ENCODE data around the gene PPFIBP1. TPM values are rescaled to one million over a fixed set of nuclear protein-coding genes. Genes with fewer than 3 reads are reported as not detected.

PPFIBP1 gene
- total and polyA plus RNA-seq, 2 of the 13 experiments (the other 11 are each of a cell fraction or from before 2014, with no cell fraction given): 16.2 to 21.8 TPM

DNA sequence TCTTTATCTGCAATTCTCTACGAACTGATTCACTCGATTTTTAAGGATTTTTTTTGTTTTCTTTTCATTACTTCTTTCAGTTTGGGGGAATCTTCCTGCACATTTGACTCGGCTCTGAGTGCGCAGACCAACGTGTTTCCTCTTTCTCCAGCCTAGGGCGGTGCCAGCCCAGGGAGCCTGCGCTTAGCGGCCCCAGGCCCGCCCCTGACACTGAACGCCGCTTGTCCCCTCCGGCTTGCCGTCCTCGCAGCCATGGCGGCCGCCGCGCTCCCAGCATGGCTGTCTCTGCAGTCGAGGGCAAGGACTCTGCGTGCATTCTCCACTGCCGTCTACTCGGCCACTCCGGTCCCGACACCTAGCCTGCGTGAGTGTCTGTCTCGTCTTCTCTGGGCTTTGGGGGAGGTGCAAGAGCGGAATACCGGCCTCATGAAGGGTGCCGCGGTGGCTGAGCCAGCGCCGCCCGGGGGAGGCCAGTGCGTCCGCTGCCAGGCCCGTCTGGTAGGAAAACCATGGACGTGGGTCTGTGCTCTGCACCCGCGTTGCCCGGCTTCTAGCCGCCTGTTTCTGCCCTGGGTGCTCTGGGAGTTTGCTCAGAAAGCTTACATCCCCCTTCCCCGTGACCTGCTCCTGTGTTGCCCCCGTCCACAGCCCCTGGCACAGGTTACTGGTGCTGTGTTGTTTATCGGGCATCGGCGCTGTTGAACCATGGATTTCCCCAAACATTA, 186.7 kb downstream of the PPFIBP1 start, which contains the start of gene MRPS35 (continued):
- TF ChIP-seq, protein P1, sequence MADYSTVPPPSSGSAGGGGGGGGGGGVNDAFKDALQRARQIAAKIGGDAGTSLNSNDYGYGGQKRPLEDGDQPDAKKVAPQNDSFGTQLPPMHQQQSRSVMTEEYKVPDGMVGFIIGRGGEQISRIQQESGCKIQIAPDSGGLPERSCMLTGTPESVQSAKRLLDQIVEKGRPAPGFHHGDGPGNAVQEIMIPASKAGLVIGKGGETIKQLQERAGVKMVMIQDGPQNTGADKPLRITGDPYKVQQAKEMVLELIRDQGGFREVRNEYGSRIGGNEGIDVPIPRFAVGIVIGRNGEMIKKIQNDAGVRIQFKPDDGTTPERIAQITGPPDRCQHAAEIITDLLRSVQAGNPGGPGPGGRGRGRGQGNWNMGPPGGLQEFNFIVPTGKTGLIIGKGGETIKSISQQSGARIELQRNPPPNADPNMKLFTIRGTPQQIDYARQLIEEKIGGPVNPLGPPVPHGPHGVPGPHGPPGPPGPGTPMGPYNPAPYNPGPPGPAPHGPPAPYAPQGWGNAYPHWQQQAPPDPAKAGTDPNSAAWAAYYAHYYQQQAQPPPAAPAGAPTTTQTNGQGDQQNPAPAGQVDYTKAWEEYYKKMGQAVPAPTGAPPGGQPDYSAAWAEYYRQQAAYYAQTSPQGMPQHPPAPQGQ (CRISPR knock-in tag; IDR thresholded peaks at IDR 0.05; ENCODE audit: borderline replicate concordance): no peak
- TF ChIP-seq RAD21 (CRISPR knock-in tag; IDR thresholded peaks at IDR 0.05): peak; percentile 36; the same call in 1 of the 2 replicates
- TF ChIP-seq, protein P2, sequence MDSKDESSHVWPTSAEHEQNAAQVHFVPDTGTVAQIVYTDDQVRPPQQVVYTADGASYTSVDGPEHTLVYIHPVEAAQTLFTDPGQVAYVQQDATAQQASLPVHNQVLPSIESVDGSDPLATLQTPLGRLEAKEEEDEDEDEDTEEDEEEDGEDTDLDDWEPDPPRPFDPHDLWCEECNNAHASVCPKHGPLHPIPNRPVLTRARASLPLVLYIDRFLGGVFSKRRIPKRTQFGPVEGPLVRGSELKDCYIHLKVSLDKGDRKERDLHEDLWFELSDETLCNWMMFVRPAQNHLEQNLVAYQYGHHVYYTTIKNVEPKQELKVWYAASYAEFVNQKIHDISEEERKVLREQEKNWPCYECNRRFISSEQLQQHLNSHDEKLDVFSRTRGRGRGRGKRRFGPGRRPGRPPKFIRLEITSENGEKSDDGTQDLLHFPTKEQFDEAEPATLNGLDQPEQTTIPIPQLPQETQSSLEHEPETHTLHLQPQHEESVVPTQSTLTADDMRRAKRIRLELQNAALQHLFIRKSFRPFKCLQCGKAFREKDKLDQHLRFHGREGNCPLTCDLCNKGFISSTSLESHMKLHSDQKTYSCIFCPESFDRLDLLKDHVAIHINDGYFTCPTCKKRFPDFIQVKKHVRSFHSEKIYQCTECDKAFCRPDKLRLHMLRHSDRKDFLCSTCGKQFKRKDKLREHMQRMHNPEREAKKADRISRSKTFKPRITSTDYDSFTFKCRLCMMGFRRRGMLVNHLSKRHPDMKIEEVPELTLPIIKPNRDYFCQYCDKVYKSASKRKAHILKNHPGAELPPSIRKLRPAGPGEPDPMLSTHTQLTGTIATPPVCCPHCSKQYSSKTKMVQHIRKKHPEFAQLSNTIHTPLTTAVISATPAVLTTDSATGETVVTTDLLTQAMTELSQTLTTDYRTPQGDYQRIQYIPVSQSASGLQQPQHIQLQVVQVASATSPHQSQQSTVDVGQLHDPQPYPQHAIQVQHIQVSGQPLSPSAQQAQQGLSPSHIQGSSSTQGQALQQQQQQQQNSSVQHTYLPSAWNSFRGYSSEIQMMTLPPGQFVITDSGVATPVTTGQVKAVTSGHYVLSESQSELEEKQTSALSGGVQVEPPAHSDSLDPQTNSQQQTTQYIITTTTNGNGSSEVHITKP (CRISPR knock-in tag; IDR thresholded peaks at IDR 0.05; ENCODE audit: low read depth): no peak
- no peak for TF ChIP-seq FOSL1 (CRISPR knock-in tag; IDR thresholded peaks at IDR 0.05; ENCODE audit: borderline replicate concordance)
- peak; percentile 96 for TF ChIP-seq ZNF333 (CRISPR knock-in tag; IDR thresholded peaks at IDR 0.05; ENCODE audit: borderline replicate concordance)
- no peak for TF ChIP-seq SUZ12 (IDR thresholded peaks at IDR 0.05; ENCODE audit: low read depth, low read length)
- TF ChIP-seq SAP130 (CRISPR knock-in tag; IDR thresholded peaks at IDR 0.05; ENCODE audit: low read depth): peak; percentile 90
- TF ChIP-seq PAWR (CRISPR knock-in tag; IDR thresholded peaks at IDR 0.05; ENCODE audit: borderline replicate concordance): no peak
- TF ChIP-seq, protein P3, sequence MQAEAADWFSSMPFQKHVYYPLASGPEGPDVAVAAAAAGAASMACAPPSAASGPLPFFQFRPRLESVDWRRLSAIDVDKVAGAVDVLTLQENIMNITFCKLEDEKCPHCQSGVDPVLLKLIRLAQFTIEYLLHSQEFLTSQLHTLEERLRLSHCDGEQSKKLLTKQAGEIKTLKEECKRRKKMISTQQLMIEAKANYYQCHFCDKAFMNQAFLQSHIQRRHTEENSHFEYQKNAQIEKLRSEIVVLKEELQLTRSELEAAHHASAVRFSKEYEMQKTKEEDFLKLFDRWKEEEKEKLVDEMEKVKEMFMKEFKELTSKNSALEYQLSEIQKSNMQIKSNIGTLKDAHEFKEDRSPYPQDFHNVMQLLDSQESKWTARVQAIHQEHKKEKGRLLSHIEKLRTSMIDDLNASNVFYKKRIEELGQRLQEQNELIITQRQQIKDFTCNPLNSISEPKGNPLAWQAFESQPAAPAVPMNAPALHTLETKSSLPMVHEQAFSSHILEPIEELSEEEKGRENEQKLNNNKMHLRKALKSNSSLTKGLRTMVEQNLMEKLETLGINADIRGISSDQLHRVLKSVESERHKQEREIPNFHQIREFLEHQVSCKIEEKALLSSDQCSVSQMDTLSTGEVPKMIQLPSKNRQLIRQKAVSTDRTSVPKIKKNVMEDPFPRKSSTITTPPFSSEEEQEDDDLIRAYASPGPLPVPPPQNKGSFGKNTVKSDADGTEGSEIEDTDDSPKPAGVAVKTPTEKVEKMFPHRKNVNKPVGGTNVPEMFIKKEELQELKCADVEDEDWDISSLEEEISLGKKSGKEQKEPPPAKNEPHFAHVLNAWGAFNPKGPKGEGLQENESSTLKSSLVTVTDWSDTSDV (CRISPR knock-in tag; IDR thresholded peaks at IDR 0.05): 0 out of 2 replicates have a peak, but pooled peaks have one; percentile 78
- TF ChIP-seq BCL6 (CRISPR knock-in tag; IDR thresholded peaks at IDR 0.05): peak; percentile 68
- TF ChIP-seq NCOA5 (CRISPR knock-in tag; IDR thresholded peaks at IDR 0.05): no peak
- TF ChIP-seq HDAC1 (CRISPR knock-in tag; IDR thresholded peaks at IDR 0.05): peak; percentile 98
- peak; percentile 34 for TF ChIP-seq ZNF678 (CRISPR knock-in tag; IDR thresholded peaks at IDR 0.05)
- TF ChIP-seq ZNF614 (CRISPR knock-in tag; IDR thresholded peaks at IDR 0.05; ENCODE audit: borderline replicate concordance): no peak; the same call in 1 of the 2 replicates
